Astrocyte of the spinal cord (primary cell): ENCODE results near the gene ITIH4.

Experiments used
- DNase-seq: peaks from one replicate; pipeline ENCODE4 v3.0.0; 2011; ENCODE audit warnings: low read depth, low spot score
- H3K4me3 ChIP-seq: 2 replicates; pipeline ENCODE4 v1.5.1; 2011; ENCODE audit warnings: low read depth, mild to moderate bottlenecking, low read length, moderate library complexity
- CTCF ChIP-seq: IDR thresholded peaks from 2 replicates; pipeline ENCODE4 v1.5.1; 2012; ENCODE audit warnings: low read depth, mild to moderate bottlenecking, low read length, inconsistent platforms
- in situ Hi-C: cut with HindIII; loops from 2 replicates; pipeline ENCODE4 v1.10.0; 2017; ENCODE audit warnings: low sequenced_read_pairs

ITIH4 gene

DNA sequence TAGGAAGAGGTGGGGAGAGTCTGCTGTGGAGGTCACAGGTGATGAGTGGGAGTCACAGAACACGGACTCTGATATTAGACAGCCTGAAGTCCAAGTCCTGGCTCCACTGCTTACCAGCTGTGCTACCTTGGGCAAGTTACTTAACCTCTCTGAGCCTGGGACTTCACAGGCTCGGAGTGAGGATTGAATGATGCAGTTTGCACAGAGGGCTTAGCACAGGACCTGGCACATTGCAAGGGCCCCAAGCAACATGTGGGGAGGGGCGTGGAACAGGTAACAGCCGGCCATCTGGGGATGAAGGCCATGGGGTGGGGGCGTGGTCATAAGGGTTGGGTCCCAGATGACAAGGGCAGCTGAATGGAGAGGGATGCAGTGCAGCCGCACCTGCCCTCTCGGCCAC, 40.1 kb downstream of the ITIH4 start:
- DNase-seq = no peak
- in situ Hi-C loops = no loop called here
- no peak overlapping the region for H3K4me3 ChIP-seq
- no peak for TF ChIP-seq CTCF

- no peak for DNase-seq
- H3K4me3 ChIP-seq = no peak overlapping the region
- TF ChIP-seq CTCF = no peak
- in situ Hi-C loops = no loop called here
Observed at GRCh38 chr3:52789746-52790040, 40.8 kb downstream of the ITIH4 start.

DNA sequence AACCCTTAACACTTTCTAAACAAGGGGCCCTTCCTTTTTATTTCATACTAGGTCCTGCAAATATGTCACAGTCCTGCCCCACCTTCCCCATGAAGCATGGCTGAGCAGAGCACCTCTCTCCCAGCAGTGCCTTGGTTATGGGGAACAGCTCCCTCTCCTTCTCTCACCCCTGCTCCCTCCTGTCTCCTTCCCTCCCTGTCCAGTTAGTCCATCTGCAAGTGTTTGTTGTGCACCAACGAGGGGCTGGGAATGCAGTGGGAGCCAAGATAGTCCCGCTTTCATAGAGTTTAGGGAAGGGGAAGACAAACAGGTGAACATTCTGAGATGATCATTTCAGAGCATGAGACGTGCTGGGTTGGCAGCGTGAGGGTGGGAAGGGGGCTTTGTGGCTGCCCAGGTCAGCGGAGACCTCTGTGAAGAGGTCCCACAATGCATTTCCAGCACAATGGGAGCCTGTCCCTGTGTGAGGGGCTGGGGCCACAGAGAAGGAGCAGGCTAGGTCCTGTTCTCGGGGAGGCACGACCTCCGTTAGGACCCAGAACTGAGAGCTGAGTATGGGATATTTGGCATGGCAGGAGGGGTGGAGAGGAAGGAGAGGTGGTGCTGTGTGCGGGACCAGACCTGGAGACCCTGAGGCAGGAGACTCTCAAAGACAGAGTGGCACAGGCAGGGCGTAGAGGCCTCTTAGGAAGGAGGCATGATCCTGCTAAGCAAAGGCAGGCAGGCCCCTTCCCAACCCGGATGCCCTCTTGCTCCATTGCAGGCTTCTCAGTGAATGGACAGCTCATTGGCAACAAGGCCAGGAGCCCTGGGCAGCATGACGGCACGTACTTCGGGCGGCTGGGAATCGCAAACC, 41.4 kb downstream of the ITIH4 start:
- in situ Hi-C loops = no loop called here
- DNase-seq = no peak
- no peak for TF ChIP-seq CTCF

DNA sequence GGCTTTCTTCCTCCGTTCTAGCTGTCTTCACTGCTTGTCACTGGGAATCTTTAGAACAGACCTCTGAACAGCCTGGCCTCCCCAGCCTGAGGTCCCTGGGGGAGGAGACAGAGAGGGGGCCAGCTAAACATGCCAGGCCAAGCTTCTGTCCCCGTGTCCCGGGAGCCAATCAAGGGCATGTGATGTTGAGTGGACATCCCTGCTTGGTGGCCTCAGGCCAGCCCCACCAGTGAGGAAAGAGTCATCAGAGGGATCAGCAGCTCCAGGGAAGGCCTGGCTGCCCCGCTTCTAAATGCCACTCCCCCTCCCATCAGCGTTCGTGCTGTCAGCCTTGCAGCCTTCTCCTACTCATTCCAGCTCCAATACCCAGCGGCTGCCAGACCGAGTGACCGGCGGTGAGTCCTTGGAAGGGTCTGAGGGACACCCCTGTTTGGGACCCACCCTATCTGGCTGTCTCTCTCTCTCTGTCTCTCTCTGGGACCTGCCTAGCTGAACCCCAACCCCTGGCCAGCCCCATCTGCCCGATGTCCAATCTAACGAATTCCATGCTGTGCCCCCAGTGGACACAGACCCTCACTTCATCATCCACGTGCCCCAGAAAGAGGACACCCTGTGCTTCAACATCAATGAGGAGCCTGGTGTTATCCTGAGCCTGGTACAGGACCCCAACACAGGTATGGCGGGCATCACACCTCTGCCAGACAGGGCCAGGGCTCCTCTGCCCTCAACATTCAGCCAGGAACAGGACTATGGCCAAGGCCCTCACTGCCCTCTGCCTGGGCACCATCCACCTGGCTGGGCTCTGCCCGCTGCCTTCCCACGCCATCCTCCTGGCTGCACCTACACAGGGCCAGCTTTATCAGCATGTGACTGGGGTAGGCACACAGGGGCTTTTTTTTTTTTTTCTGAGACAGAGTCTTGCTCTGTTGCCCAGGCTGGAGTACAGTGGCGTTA, 42.5 kb downstream of the ITIH4 start:
- no peak for DNase-seq
- H3K4me3 ChIP-seq = no peak overlapping the region
- no peak for TF ChIP-seq CTCF
- in situ Hi-C loops = no loop called here

More for the DNA sequence above, 41.4 kb downstream of the ITIH4 start:
- H3K4me3 ChIP-seq = no peak overlapping the region

GRCh38 chr3:52787246-52787645, 43.2 kb downstream of the ITIH4 start:
- in situ Hi-C loops = no loop called here
- TF ChIP-seq CTCF = no peak
- DNase-seq = no peak
- no peak overlapping the region for H3K4me3 ChIP-seq

GRCh38 chr3:52786330-52787215, 43.9 kb downstream of the ITIH4 start:
- in situ Hi-C loops = no loop called here
- no peak overlapping the region for H3K4me3 ChIP-seq
- no peak for TF ChIP-seq CTCF
- DNase-seq = no peak
